ENCODE results near the gene JAZF1.

The JAZF1 gene

DNA sequence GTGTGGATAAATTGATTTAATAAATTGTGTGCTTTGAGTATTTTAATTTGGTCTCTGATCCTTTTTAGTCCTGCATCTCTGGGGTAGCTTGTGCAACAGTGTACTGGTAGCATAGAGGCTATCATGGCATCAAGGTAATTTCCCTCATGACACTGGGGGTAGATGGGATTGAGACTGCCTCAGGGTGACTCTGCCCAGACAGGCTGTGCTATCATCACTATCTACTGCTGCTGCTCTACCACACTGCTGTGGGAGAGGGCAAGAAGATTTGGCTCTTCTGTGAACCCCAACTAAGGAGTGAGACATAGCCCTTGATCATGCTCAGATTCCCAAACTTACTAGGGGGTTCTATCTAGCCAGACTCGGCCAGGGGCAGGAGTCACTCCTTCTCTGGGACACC is 43.6 kb upstream of the JAZF1 start:
- Histone ChIP-seq H3K27me3 (ENCODE audit: insufficient read depth, poor library complexity, severe bottlenecking) (no peaks in the 10 kb centered on the region), H3K27ac (replicated peaks) (no peak overlapping the region), H3K4me3 (replicated peaks; ENCODE audit: insufficient read depth, low read length) (no peak overlapping the region)
- DNase-seq (ENCODE audit: low read depth in 1 of 2, low spot score in 1 of 2) = no peak
- TF ChIP-seq, protein P1, sequence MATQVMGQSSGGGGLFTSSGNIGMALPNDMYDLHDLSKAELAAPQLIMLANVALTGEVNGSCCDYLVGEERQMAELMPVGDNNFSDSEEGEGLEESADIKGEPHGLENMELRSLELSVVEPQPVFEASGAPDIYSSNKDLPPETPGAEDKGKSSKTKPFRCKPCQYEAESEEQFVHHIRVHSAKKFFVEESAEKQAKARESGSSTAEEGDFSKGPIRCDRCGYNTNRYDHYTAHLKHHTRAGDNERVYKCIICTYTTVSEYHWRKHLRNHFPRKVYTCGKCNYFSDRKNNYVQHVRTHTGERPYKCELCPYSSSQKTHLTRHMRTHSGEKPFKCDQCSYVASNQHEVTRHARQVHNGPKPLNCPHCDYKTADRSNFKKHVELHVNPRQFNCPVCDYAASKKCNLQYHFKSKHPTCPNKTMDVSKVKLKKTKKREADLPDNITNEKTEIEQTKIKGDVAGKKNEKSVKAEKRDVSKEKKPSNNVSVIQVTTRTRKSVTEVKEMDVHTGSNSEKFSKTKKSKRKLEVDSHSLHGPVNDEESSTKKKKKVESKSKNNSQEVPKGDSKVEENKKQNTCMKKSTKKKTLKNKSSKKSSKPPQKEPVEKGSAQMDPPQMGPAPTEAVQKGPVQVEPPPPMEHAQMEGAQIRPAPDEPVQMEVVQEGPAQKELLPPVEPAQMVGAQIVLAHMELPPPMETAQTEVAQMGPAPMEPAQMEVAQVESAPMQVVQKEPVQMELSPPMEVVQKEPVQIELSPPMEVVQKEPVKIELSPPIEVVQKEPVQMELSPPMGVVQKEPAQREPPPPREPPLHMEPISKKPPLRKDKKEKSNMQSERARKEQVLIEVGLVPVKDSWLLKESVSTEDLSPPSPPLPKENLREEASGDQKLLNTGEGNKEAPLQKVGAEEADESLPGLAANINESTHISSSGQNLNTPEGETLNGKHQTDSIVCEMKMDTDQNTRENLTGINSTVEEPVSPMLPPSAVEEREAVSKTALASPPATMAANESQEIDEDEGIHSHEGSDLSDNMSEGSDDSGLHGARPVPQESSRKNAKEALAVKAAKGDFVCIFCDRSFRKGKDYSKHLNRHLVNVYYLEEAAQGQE (IDR thresholded peaks at IDR 0.05; ENCODE audit: insufficient replicate concordance, low read depth) = no peak
- TF ChIP-seq SPI1 (IDR thresholded peaks at IDR 0.05; ENCODE audit: borderline replicate concordance, low read depth) (no peak), POLR2AphosphoS5 (IDR thresholded peaks at IDR 0.05; ENCODE audit: low read depth) (no peak), GABPA (IDR thresholded peaks at IDR 0.05; ENCODE audit: low read depth) (no peak)
- TF ChIP-seq, protein P2, sequence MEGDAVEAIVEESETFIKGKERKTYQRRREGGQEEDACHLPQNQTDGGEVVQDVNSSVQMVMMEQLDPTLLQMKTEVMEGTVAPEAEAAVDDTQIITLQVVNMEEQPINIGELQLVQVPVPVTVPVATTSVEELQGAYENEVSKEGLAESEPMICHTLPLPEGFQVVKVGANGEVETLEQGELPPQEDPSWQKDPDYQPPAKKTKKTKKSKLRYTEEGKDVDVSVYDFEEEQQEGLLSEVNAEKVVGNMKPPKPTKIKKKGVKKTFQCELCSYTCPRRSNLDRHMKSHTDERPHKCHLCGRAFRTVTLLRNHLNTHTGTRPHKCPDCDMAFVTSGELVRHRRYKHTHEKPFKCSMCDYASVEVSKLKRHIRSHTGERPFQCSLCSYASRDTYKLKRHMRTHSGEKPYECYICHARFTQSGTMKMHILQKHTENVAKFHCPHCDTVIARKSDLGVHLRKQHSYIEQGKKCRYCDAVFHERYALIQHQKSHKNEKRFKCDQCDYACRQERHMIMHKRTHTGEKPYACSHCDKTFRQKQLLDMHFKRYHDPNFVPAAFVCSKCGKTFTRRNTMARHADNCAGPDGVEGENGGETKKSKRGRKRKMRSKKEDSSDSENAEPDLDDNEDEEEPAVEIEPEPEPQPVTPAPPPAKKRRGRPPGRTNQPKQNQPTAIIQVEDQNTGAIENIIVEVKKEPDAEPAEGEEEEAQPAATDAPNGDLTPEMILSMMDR (IDR thresholded peaks at IDR 0.05; ENCODE audit: insufficient read depth, low read length) = no peak

DNA sequence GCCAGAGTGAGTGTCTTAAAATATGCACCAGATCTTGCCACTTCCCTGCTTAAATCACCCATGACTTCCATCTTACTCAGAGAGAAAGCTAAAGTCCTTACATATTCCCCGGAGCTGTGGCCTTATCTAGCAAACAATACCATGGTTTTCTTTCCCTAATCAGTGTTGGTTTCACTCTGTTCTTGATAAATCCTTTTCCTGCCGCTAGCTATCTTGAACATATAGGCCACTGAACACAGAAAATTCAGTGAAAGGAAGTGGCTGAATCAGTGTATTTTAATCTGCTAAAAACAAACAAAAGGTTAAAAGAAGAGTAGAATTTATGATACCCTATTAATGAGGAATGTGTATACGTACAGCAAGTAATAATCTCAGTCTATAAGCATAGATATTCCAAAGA is 42.0 kb upstream of the JAZF1 start:
- Histone ChIP-seq H3K4me3 (replicated peaks; ENCODE audit: insufficient read depth, low read length) (no peak overlapping the region), H3K27me3 (ENCODE audit: insufficient read depth, poor library complexity, severe bottlenecking) (no peaks in the 10 kb centered on the region), H3K27ac (replicated peaks) (no peak overlapping the region)
- TF ChIP-seq SPI1 (IDR thresholded peaks at IDR 0.05; ENCODE audit: borderline replicate concordance, low read depth) (no peak), POLR2AphosphoS5 (IDR thresholded peaks at IDR 0.05; ENCODE audit: low read depth) (no peak), GABPA (IDR thresholded peaks at IDR 0.05; ENCODE audit: low read depth) (no peak)
- TF ChIP-seq, protein P2 (IDR thresholded peaks at IDR 0.05; ENCODE audit: insufficient read depth, low read length) = no peak
- TF ChIP-seq, protein P1 (IDR thresholded peaks at IDR 0.05; ENCODE audit: insufficient replicate concordance, low read depth) = no peak
- no peak for DNase-seq (ENCODE audit: low read depth in 1 of 2, low spot score in 1 of 2)

DNA sequence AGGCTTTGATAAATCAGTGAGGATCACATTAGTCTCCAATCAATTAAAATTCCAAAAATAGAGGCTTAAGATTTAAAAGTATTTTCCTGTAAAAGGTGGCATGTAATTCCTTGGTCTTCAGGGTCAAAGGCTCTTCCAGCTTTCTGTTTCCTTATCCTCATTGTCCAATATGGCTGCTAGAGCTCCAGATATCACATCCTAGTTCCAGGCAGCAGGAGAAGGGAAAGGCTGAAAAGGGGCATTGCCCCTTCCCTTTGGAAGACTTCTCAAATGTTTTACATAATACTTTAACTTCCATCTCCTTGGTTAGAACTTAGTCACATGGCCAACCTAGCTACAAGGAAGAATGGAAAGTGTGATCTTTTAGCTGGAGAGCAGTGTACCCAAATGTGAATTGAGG is 39.2 kb upstream of the JAZF1 start:
- DNase-seq (ENCODE audit: low read depth in 1 of 2, low spot score in 1 of 2) = no peak
- H3K4me3 ChIP-seq (replicated peaks; ENCODE audit: insufficient read depth, low read length) = no peak overlapping the region
- H3K27me3 ChIP-seq (ENCODE audit: insufficient read depth, poor library complexity, severe bottlenecking) = no peaks in the 10 kb centered on the region
- TF ChIP-seq POLR2AphosphoS5 (IDR thresholded peaks at IDR 0.05; ENCODE audit: low read depth) = no peak
- no peak for TF ChIP-seq SPI1 (IDR thresholded peaks at IDR 0.05; ENCODE audit: borderline replicate concordance, low read depth)
- no peak for TF ChIP-seq GABPA (IDR thresholded peaks at IDR 0.05; ENCODE audit: low read depth)
- TF ChIP-seq, protein P1 (IDR thresholded peaks at IDR 0.05; ENCODE audit: insufficient replicate concordance, low read depth) = no peak
- TF ChIP-seq, protein P2 (IDR thresholded peaks at IDR 0.05; ENCODE audit: insufficient read depth, low read length) = no peak
- H3K27ac ChIP-seq (replicated peaks) = no peak overlapping the region

All from HL-60 (cell line).